DLD1 (cell line): ENCODE measurements around the gene PSMD5.

Experiments used
- in situ Hi-C: cut with HindIII; loops from 2 replicates; pipeline ENCODE4 v1.10.0; 2017; ENCODE audit warnings: low sequenced_read_pairs

Gene PSMD5

GRCh38 chr9:120842685-120843485 is at the start of gene PSMD5:
Gene PSMD5 (minus strand): TSS chr9:120842922. CDS start chr9:120842909, 13 bp downstream.
- in situ Hi-C loops, result no loop called here

DNA sequence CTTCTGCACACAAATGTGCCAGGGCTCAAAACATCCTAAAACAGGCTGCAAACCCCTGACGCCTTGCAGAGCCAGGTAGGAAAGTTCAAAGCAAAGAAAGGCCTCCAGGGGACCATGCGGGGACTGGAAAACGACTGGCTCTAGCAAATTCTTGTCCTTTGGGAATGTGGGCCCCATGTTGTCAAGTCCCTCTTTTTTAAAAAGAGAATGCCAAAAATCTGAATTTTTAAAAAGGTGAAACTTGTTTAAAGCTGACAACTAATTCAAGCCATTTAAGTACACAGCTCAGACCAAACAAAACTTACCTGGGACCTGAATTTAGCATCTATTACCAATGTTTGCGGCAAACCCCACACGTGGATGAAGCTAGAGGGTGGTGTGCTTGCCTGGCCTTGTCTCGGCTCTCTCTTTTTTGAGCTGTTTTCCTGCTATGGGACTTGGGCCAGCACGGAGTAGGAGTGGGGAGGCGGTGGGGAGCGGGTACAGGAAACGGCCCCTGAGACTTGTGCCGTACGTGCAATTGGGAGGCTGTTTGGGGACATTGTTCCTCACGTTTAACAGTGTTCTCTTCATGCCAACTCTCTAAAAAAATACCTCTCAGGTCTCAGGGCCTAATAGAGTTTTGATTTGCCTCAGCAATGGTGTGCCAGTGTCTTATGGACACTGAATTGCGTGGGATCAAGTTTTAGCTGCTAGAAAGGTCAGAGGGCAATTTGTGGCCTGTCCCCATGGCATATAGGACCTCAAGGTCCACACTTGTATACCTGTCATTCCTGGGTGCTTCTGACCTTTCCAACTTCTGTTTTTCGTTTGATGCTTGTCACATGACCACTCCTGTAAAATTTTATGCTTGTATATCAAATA is 49.4 kb upstream of the PSMD5 start:
- in situ Hi-C loops, result no loop called here

DNA sequence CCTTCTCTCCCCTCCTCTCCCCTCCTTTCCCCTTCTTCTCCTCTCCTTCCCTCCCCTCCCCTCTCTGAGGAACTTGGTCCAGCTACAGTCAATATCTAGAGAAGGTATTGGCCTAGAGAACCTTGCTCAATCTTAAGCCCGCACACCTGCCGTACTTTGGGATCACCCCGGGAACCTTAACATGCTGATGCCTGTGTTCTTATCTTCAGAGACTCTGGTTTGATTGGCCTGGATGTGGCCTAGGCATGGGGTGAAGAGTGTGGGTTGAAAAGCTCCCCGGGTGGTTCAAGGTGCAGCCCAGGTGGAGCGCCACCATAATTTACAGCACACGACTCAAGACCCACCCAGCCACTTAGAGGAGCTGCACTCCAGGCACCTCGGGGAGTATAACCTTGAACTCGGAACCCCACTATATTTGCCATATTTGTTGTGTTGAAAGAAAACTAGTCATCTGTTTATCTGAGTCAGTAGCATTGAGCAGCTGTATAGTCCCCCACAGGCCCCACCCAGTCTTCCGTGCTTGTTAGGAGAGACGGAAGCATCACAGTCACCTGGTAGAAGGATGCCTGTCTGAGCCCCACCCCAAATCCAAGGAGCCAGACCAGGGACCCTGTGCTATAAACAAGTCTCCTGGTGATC is 48.6 kb upstream of the PSMD5 start:
- in situ Hi-C loops, result no loop called here

GRCh38 chr9:120890320-120891244 is 47.9 kb upstream of the PSMD5 start:
- in situ Hi-C loops, result no loop called here

DNA sequence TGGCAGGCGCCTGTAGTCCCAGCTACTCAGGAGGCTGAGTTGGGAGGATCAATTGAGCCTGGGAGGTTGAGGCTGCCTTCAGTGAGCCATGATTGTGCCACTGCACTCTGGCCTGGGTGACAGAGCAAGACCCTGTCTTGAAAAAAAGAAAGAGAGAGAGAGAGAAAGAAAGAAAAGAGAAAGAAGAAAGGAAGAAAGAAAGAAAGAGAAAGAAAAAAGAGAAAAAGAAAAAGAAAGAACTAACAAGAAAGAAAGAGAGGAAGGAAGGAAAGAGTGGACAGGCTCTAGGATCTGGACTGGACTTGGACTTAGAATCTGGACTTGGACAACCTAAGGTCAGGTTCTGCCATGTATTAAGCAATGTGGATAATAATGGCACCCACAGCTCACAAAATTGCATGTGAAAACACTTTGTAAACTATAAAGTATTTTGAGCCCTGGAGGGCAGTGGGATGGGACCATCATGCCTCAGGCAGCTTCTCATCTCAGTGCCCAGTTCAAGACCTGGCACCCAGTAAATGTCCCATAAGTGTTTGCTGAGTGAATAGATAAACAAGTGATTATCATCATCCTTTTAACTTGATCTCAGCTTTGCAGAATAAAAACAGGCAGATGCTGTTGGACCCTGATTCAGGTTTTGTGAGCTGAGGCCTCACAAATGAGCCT is 47.0 kb upstream of the PSMD5 start:
- in situ Hi-C loops, result no loop called here

GRCh38 chr9:120888626-120889025 is 45.9 kb upstream of the PSMD5 start:
- in situ Hi-C loops, result no loop called here

- in situ Hi-C loops, result no loop called here
Observed at GRCh38 chr9:120886490-120886967, 43.8 kb upstream of the PSMD5 start.

GRCh38 chr9:120885958-120886357 is 43.2 kb upstream of the PSMD5 start:
- in situ Hi-C loops, result no loop called here

DNA sequence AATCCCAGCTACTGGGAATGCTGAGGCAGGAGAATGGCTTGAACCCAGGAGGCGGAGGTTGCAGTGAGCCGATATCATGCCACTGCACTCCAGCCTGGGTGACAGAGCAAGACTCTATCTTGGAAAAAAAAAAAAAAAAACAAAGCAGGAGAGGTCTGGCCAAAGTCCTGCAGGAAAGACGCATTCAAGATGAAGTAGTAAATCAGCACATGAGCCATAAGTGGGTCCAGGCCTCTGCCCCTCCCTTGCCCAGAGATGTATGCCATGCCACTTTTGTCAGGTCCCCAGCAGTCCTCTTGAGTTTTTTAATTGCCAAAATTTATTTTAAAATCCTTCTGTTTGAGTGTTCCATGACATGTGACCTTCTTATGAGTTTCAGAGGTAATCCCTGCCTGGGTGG is 42.7 kb upstream of the PSMD5 start:
- in situ Hi-C loops, result no loop called here

DNA sequence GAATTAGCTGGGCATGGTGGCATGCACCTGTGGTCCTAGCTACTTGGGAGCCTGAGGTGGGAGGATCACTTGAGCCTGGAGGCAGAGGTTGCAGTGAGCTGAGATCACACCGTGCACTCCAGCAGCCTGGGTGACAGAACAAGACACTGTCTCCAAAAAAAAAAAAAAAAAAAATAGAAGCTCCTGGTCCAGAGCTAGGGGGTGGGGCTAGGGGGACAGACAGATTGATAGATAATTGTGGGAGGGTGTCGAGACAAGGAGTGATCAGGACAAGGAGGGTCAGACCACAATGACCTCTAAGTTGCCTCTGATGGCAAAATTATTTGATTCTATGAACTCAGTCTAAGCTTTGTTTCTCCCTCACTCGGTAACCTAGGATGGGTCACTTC is 40.9 kb upstream of the PSMD5 start:
- in situ Hi-C loops, result no loop called here

- in situ Hi-C loops, result no loop called here
Observed at GRCh38 chr9:120882935-120883607, 40.3 kb upstream of the PSMD5 start.

GRCh38 chr9:120879446-120879845 is 36.7 kb upstream of the PSMD5 start:
- in situ Hi-C loops, result no loop called here

DNA sequence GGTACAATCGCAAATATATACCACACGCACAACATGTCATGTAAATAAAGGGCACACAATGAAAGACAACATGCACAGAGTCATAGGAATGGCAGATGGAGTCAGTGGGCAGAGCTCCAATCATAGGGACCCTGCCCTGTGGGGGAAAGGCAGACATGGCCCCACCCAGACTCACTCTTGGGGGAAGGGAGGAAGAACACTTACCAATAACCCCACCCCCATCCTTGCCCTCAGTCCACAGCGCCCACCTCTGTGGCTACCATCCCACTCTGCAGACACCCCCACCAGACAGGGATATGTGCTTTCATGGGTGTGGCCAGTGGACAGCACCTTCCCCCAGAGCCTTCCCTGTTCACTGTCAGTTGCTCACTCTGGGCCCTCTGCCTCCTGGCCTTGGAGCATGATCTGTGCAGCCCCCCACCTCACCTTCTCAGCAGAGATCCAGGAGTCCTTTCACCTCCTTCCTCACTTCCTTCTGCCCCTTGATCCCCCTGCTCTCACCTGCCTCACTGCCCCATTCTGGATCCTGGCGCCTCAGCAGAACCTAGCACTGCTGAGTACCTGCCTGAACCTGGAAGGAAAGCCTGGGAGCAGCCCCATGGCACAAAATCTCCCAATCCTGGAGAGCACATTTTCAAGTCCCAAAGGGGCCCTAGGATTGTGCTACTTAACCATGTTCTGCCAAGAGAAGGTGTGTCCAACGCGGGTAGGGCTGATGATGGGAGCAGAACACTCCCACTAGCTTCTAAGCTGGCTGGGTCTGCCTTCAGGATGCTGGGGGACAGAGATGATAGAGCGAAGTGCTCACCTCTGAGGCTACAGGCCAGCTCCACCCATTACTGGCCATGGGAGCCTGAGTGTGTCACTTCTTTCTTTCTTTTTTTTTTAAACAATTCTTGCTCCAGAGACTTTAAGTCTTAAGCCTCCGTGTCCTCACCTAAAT is 35.7 kb upstream of the PSMD5 start:
- in situ Hi-C loops, result no loop called here

DNA sequence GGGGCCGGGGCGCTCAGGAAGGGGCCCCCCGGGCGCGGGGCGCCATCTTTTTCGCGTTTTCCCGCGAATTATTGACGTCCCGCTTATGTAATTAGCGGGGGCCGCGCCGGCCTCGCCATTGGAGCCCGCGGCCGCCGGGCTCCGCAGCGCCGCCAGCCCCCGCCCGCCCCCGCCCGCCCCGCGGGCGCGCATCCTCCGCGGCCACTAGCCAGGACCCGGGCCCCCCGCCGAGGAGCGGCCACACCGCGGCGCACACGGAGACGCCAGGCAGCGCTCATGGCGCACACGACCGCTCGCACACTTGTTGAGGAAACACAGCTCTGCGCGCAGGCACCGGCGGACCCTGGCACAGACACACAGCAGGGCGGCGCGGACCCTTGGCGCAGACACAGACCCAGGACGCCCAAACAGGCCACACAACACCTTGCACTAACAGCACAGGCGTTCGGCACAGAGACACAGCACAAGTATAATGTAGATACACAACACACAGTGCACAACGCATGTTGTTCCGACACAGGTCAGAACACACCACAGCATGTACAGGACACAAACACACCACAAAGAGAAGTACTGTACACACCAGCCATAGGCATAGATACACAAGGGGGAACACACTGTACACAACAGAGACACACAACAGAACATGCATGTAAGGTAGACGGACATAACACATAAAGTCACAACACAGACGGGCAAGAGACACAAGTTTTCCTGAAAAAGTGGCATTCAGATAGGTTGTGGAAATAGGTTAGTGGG is 34.7 kb upstream of the PSMD5 start:
- in situ Hi-C loops, result no loop called here

DNA sequence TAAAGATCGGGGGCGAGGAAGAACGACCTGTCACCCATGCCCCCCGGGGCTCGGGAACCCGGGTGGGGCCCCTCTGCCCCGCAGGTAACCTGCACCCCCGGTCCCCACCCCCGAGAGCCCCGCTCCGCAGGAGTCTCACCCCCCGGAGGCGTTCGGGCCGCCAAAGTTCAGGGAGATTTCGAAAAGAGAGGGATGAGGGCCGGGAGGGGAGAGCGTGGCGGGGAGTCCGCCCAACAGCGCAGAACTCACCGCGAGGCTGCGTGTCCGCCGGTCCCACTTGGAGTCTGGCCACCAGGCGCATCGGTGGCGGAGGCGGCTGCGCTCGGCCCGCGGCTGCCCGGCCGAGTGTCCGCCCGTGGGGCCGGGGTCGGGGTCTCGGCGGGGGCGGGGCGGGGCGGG is 34.1 kb upstream of the PSMD5 start, which contains the start of gene PHF19:
PHF19 (minus strand) TSS at position 347 of the 399 bp plus-strand sequence. CDS start 2,447 bp downstream, outside the sequence.
- in situ Hi-C loops, result no loop called here

GRCh38 chr9:120875954-120876841 is 33.5 kb upstream of the PSMD5 start:
- in situ Hi-C loops, result no loop called here
